DMS53 (cell line): Measurements from ENCODE around the gene FAHD1.

Source experiments
- DNase-seq: peaks from one replicate; lab custom pipeline; 2025; lab: John Stamatoyannopoulos, UW

FAHD1 gene

GRCh38 chr16:1826691-1827573 is at the start of gene FAHD1, which contains the start of gene HAGH:
Gene FAHD1 (plus strand): TSS chr16:1827206. CDS start chr16:1827239, 33 bp downstream.
Gene HAGH (minus strand): TSS chr16:1826825. CDS start chr16:1826787, 38 bp downstream.
- peak; percentile 93 for DNase-seq

DNA sequence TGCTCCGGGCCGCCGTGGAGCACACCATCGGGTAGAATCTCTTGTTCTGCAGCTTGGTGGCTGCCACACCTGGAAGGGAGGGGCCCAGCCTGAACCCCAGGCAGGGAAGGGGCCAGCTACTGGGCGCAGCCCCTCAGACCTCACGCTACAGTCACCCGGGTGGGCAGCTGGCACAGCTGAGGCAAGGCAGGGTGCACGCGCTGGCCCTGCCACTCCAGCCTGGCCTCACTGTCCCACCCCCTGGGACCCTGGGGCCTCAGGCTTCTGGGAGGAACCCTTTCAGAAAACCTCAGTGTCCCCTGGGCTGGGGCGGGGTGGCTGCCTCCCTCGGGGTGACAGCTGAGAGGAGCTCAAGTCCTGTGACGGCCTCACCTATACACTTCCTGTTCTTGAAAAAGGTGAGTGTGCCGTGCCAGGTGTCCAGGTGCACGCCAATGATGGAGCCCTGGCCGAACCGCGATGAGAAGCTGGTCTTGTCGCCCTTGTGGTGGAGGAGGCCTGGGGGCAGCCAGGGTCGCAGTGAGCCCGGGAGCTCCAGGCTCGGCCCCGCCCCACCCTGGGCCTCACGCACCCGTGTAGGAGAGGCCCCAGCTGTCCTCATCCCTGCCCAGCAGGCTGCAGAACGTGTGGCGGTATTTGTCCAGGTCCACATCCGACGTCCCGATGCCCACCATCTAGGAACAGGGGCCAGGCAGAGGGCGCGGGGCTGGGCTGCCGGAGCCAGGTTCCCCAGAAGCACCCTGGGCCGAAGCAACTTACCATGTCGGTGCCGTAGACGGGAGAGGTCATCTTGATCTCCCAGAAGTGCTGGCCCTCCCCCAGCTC is 49.4 kb upstream of the FAHD1 start:
- DNase-seq: peak; percentile 20

DNA sequence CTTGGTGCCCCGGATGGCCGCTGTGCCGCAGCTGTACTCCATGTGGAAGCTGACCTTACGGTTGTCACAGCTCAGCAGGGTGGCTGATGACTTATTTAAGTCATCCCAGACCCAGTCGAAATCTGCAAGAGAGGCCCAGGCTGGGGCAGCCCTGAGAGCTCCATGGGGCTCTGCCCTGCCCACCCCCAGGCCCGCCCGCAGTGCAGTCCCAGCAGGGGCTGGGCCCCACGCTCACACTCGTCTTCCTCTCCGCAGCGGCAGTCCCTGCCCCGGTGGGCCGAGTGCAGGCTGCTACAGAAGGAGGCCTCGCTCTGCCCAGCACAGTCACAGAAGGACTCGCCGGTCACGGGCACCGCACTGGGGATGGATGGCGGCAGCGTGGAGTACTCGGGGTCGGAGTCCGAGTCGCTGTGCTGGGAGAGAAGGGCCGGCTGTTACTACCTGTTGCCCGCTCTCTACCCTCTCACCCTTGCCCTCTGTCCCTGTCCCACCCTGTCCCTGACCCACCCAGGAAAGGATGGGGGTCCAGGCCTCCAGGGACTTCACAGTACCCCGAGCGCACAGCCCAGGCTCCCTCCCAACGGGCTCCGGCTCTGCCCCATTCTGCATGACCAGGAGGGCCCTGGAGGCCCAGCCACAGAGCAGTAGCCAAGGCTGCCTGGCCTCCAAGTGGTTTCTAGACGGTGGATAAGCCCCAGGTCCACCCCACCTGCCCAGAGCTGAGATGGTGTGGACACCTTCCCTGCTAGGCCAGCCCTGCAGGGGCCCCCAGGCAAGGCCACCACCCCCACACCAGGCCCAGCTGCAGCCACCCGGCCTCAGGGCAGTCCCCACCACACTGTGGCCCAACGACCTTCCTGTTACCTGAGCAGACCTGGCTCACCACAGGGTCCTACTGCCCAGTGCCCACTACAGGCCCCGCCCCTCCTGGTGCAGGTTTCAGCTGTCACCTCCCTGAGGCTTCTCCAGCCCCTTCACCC is 48.5 kb upstream of the FAHD1 start:
- no peak for DNase-seq

- no peak for DNase-seq
Measured at GRCh38 chr16:1779234-1779701, 47.7 kb upstream of the FAHD1 start.

- no peak for DNase-seq
Measured at GRCh38 chr16:1779741-1780676, 47.0 kb upstream of the FAHD1 start.

- DNase-seq: no peak
Measured at GRCh38 chr16:1780677-1781072, 46.3 kb upstream of the FAHD1 start.

DNA sequence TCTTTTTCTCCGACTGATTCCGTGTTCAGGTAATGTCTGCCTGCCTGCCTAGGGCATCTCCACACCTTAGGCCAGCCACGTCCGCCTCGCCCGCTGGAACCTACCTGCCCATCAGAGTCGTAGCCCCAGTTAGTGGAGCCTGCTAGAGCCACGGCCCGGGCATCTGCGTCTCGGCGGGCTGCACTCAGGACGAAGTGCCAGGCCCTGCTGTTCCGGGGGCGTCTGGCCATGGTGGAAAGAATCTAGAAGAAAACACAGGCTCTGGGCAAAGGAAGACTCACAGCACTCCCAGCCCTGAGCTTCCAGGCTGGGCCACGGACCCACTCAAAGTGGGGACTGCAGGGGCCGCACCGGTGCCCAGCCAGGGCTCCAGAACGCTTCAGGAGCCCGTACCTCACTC is 45.8 kb upstream of the FAHD1 start:
- no peak for DNase-seq

GRCh38 chr16:1781758-1782407 is 45.1 kb upstream of the FAHD1 start:
- peak; percentile 67 for DNase-seq

DNA sequence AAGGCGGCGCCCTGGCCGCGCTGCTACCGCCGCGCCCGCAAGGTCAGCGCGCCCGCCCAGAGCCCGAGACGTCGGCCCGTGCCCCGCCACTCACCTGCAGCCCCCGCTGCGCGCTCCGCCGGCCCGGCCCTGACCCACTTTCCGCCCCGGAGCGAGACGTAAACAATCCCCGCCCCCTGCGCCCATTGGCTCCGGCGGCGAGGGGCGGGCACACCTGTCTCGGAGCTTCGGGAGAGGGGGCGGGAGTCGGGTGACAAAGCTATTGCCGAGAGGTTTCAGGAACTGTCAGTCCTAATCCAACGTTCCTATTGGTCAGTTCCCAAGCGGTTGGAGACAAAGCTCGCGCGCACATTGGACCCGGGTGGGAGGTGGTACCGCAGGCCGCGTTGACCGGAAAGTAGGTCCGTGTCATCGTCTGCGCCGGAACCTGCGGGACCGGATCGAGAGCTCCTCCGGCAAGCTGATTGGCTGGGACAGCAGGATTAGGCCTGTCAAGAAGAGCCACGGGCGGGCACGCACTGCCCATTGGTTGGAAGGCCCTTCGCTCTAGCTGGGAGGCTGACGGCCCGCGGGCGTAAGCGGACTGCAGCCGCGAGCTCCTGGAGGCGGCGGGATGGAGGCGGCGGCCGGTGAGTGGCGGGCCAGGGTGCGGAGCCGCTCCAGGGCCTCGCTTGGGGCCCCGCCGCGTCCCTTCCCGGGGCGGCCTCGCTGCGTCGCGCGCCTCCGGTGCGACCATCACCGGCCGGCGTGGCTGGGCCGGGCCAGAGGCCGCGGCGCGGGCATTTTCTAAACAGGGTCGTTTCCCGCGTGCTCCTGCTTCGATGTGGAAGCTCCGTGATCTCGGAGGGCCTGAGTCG is 44.4 kb upstream of the FAHD1 start, which contains the start of the genes NUBP2 and SPSB3:
Gene NUBP2, plus strand, starts transcription at position 553 of the 857 bp plus-strand sequence. Its CDS starts 61 bp downstream, at position 614.
Gene SPSB3, minus strand, starts transcription at position 164 of the 857 bp plus-strand sequence. CDS start 1,088 bp downstream, outside the sequence.
- DNase-seq: peak; percentile 99

- no peak for DNase-seq
Measured at GRCh38 chr16:1784977-1785845, 41.8 kb upstream of the FAHD1 start.

DNA sequence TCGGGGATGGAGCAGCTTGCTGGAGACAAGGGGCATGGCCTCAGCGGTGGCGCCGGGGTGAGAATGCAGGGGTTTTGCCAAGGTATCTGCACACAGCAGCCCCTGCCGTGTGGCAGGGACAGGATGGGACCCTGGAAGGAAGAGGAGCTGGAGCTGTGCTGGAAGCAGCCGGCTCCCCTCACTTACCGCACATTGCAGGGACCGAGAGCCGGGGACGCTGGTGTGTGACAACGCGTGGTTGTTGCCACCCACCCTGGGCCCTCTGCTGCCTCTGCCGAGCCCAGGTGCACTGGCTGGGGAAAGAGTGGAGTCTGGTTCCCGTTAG is 41.2 kb upstream of the FAHD1 start:
- no peak for DNase-seq

GRCh38 chr16:1786242-1787055 is 40.6 kb upstream of the FAHD1 start:
- no peak for DNase-seq

DNA sequence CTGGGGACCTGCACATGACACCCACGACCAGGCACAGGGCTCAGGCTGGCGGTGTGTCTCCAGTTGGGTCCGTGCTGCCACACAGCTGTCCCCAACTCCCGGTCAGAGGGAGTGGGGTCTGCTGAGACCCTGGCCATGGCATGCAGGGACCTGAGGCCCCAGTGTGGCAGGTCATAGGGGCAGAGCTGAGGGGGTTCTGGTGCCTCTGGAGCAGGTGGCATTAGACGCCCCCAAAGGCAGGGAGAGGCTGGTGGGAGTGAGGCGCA is 40.0 kb upstream of the FAHD1 start:
- no peak for DNase-seq

DNA sequence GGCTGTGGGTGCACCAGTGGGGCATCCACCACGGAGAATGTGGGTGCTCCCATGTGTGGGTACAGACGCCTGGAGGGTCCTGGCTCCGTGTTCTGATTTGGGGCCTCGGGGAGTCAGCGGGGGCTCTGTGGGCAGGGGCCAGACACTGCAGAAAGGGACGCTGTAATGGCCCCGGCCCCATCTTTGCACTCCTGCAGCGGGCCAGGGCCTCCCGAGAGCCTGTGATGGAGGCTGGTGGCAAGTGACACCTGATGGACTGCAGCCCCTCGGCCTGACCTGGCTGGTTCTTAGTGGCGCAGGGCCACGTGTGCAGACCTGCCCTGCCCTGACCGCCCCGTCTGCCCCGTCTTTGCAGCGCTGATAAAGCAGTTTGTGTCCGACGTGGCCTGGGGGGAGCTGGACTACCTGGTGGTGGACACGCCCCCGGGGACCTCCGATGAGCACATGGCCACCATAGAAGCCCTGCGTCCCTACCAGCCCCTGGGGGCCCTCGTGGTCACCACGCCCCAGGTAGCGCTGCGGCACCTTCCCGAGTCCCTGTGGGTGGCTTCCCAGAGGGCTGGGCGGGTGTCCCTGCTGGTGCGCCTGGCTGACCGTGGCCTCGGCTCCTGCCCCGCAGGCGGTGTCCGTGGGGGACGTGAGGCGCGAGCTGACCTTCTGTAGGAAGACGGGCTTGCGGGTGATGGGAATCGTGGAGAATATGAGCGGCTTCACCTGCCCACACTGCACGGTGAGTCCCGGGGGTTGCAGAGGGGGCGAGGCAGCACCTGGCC is 39.5 kb upstream of the FAHD1 start:
- DNase-seq: no peak

- no peak for DNase-seq
Measured at GRCh38 chr16:1788095-1788707, 38.8 kb upstream of the FAHD1 start.

DNA sequence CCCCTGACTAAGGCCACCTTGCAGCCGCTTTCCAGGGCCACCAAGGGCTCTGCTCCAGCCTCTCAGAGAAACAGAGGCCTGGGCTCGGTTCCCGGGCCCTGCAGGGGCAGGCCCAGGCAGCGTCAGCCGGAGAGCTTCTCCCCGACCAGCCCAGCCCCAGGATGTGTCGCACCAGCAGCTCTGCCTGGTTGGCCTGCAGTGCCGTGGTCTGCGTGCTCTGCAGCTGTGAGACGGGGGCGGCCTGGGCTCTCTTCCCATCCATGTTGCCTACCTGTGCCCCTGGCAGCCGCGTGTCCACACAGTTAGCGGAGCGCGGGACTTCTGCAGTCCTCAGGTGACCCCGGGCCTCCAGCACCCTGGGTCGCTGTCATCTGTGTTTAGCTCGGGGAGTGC is 38.3 kb upstream of the FAHD1 start:
- no peak for DNase-seq
